ENCODE measurements around the gene R3HDM1.

- TF ChIP-seq, protein P1, sequence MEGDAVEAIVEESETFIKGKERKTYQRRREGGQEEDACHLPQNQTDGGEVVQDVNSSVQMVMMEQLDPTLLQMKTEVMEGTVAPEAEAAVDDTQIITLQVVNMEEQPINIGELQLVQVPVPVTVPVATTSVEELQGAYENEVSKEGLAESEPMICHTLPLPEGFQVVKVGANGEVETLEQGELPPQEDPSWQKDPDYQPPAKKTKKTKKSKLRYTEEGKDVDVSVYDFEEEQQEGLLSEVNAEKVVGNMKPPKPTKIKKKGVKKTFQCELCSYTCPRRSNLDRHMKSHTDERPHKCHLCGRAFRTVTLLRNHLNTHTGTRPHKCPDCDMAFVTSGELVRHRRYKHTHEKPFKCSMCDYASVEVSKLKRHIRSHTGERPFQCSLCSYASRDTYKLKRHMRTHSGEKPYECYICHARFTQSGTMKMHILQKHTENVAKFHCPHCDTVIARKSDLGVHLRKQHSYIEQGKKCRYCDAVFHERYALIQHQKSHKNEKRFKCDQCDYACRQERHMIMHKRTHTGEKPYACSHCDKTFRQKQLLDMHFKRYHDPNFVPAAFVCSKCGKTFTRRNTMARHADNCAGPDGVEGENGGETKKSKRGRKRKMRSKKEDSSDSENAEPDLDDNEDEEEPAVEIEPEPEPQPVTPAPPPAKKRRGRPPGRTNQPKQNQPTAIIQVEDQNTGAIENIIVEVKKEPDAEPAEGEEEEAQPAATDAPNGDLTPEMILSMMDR (conservative IDR thresholded peaks at IDR 0.05; ENCODE audit: low read length): no peak
- no peak for TF ChIP-seq EZH2phosphoT487 (IDR thresholded peaks at IDR 0.05; ENCODE audit: borderline replicate concordance, low read depth, low read length)
Observed at GRCh38 chr2:135689679-135690078, 158.4 kb downstream of the R3HDM1 start.
